Measurements from ENCODE around the gene TMBIM6.

DNA sequence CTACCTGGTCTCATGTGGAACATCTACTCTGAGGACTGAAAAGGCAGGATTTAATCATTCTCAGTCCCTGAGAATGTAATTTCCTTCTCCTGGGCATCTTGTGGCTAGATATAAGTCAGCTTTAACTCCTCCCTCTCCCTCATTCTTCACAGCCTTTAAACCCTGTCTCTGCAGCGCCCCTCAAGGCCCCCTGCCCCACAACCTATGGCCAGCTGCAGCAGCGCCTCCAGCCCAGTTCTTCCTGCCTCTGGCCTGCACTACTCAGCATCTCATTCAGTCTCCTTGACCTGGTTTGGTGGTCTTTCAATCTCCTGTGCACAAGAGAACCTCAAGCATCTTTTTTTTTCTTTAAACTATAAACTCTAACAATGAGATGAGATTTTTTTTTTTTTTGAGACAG lies 57.6 kb downstream of the TMBIM6 start:
- no peak for TF ChIP-seq EP300 (IDR thresholded peaks at IDR 0.05)
- no peak for TF ChIP-seq CTCF (IDR thresholded peaks at IDR 0.05)
- no peak for TF ChIP-seq POLR2A (IDR thresholded peaks at IDR 0.05)
- no peak for TF ChIP-seq POLR2AphosphoS5 (IDR thresholded peaks at IDR 0.05)
